CD4-positive, alpha-beta memory T cell (primary cell): ENCODE data around the gene PSMA4. TPM values are rescaled to one million over a fixed set of nuclear protein-coding genes. Genes with fewer than 3 reads are reported as not detected.
A peak's percentile ranks its signal among the peaks of the same experiment; 100 is the strongest.
"Not testable (repeated sequence)": the region's sequence is repeated elsewhere in the genome, so short reads cannot be mapped to it uniquely, and the experiment has no call there.

Experiments used
- CTCF ChIA-PET: fragments of 350-600 bp; sonication (Branson Sonifier 250); formaldehyde crosslinking; loops from one replicate; lab custom pipeline; 2021; ENCODE audit warnings: inconsistent platforms; ENCODE audit not compliant: partially characterized antibody; lab: Charles Lee
- POLR2A ChIA-PET: fragments of 350-600 bp; sonication (Branson Sonifier 250); formaldehyde crosslinking; loops from one replicate; lab custom pipeline; 2021; ENCODE audit not compliant: partially characterized antibody; lab: Charles Lee
- DNase-seq, 5 donors: peaks; one replicate each; pipeline versions ENCODE4 v3.0.0 to v3.0.0-alpha.2; 2020 to 2022; ENCODE audit warnings: mixed read lengths in 1 of 5
- H3K27ac ChIP-seq: one replicate; pipeline ENCODE4 v1.7.0; 2013; ENCODE audit warnings: low read depth, low read length
- H3K27me3 ChIP-seq: 2 replicates; pipeline ENCODE4 v1.7.0; 2013; ENCODE audit warnings: mild to moderate bottlenecking, low read length, moderate library complexity; ENCODE audit not compliant: insufficient read depth
- H3K36me3 ChIP-seq: 2 replicates; pipeline ENCODE4 v1.7.0; 2013; ENCODE audit warnings: mild to moderate bottlenecking, low read length, moderate library complexity; ENCODE audit not compliant: insufficient read depth
- H3K4me1 ChIP-seq: 2 replicates; pipeline ENCODE4 v1.7.0; 2013; ENCODE audit warnings: mild to moderate bottlenecking, low read length, moderate library complexity; ENCODE audit not compliant: insufficient read depth
- H3K4me3 ChIP-seq, 2 donors: one replicate each; pipeline ENCODE4 v1.7.0; 2013; ENCODE audit warnings: low read length in 2 of 2, mild to moderate bottlenecking in 1 of 2
- H3K9me3 ChIP-seq, 2 donors: one replicate each; pipeline ENCODE4 v1.7.0; 2013; ENCODE audit warnings: low read length in 2 of 2, control low read depth in 1 of 2; ENCODE audit not compliant: control insufficient read depth in 1 of 2
- H3K27ac Mint-ChIP-seq, 7 donors: one replicate each; pipeline ENCODE4 v1.8.0; 2020 to 2021; ENCODE audit warnings: mixed read lengths in 7 of 7, mild to moderate bottlenecking in 6 of 7, inconsistent platforms in 3 of 7, moderate library complexity in 3 of 7
- H3K27me3 Mint-ChIP-seq, 2 donors: one replicate each; pipeline ENCODE4 v1.8.0; 2020 to 2021; ENCODE audit warnings: mixed read lengths in 2 of 2
- H3K36me3 Mint-ChIP-seq, 2 donors: one replicate each; pipeline ENCODE4 v1.8.0; 2020 to 2021; ENCODE audit warnings: mixed read lengths in 2 of 2, inconsistent platforms in 1 of 2, mild to moderate bottlenecking in 1 of 2
- H3K4me1 Mint-ChIP-seq, 4 donors: one replicate each; pipeline ENCODE4 v1.8.0; 2020 to 2021; ENCODE audit warnings: mixed read lengths in 4 of 4, mild to moderate bottlenecking in 1 of 4
- H3K4me3 Mint-ChIP-seq, 8 donors: one replicate each; pipeline ENCODE4 v1.8.0; 2020 to 2021; ENCODE audit warnings: mixed read lengths in 8 of 8, mild to moderate bottlenecking in 7 of 8, moderate library complexity in 6 of 8, inconsistent platforms in 3 of 8
- H3K9me3 Mint-ChIP-seq, 8 donors: one replicate each; pipeline ENCODE4 v1.8.0; 2020 to 2021; ENCODE audit warnings: mixed read lengths in 8 of 8, mild to moderate bottlenecking in 5 of 8, inconsistent platforms in 3 of 8, moderate library complexity in 1 of 8
- intact Hi-C: fragments of 100-400 bp; cut with micrococcal nuclease; formaldehyde crosslinking; loops from one replicate; pipeline ENCODE4 v1.15.1; 2023
- polyA plus RNA-seq, 2 donors: library from polyadenylated mRNA; unstranded; fragments of 300-500 nt; fragmentation: Illumina TruSeq; gene quantifications; one replicate each; pipeline ENCODE4 v1.2.3, GENCODE V29; 2021
- total RNA-seq, 2 experiments: library from RNA; stranded (reverse); gene quantifications; one replicate each; pipeline ENCODE4 v1.2.3, GENCODE V29; 2021

The PSMA4 gene
- total and polyA plus RNA-seq, 4 experiments from 2014 or later: 89.8 to 279 (median 151) TPM

DNA sequence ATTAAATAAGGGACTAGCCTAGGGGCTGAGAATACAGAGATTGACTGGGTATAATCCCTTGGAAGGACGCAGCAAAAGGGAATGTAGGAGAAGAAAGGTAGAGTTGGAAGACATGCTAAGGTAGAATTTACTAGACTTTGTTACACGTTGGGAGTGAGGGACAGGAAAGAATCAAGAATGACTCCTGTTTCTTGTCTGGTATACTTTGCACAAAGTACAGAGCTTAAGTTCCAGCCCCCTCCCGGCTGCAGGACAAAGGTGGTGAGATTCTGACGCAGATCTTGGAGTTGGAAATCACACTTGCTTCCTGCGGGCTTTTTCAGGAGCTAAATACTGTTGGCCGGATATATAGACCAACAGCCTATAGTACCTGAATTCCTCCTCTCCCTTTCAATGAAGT lies 32.0 kb upstream of the PSMA4 start:
- intact Hi-C loops: no loop called here
- no peaks in the 10 kb centered on the region for H3K9me3 Mint-ChIP-seq
- Histone ChIP-seq H3K27ac (no peak overlapping the region), H3K4me3 (peak overlapping the region; percentile 45 to 54), H3K27me3 (no peaks in the 10 kb centered on the region), H3K9me3 (no peaks in the 10 kb centered on the region), H3K36me3 (no peaks in the 10 kb centered on the region), H3K4me1 (peaks cover 24% of the 10 kb centered on the region)
- ChIA-PET CTCF (no interaction called here), POLR2A (interaction anchor here (2.4 to 5.0 kb wide), 2 partner anchors 32 to 71 kb away, joined by 11 to 35 read pairs; partner anchors contain the start of genes IREB2 and PSMA4)
- H3K4me3 Mint-ChIP-seq: peak overlapping the region; percentile 89 to 98 (median 94)
- peaks cover 14 to 33% (median 23%) of the 10 kb centered on the region in 4 donors for H3K4me1 Mint-ChIP-seq
- peak overlapping the region in 4 of 7 donors; percentile 31 to 86 (median 68) for H3K27ac Mint-ChIP-seq
- H3K36me3 Mint-ChIP-seq: peaks cover 0 to 1% of the 10 kb centered on the region in 2 donors
- H3K27me3 Mint-ChIP-seq: peaks cover 0 to 5% of the 10 kb centered on the region in 2 donors
- no peak for DNase-seq

DNA sequence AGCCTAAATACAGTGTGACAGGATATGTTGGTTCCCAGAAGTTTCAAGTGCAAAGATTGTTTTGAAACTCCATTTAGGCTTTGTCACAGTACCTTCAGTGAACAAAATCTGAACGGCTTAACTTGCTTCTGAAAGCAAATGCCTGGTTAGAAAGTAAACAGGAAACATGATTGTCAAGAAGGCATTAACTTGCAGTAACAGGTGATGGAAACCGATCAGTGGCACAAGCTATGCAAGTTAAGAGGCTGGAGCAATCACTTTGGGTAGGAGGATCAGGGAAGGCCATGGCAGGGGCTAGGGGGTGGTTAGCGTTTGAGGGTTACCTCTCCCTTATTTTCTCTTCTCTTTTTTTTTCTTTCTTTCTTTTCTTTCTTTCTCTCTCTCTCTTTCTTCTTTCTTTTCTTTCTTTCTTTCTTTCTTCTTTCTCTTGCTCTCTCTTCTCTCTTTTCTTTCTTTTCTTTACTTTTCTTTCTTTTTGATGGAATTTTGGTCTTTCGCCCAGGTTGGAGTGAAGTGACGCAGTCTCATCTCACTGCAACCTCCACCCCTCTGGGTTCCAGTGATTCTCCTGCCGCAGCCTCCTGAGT lies 30.4 kb upstream of the PSMA4 start:
- ChIA-PET POLR2A (interaction anchor here (5.0 kb wide), 1 partner anchor 31 kb away, joined by 35 read pairs; the partner anchor contains the start of gene PSMA4), CTCF (interaction anchor here (1.0 to 1.4 kb wide), 2 partner anchors 30 to 60 kb away, joined by 3 read pairs; partner anchors contain the start of gene PSMA4)
- Mint-ChIP-seq H3K4me1 (peaks cover 14 to 33% (median 23%) of the 10 kb centered on the region in 4 donors), H3K4me3 (peak overlapping the region in 6 of 8 donors; percentile 11 to 61 (median 38)), H3K9me3 (no peaks in the 10 kb centered on the region), H3K27me3 (peaks cover 0 to 5% of the 10 kb centered on the region in 2 donors), H3K27ac (peak overlapping the region in 6 of 7 donors; percentile 12 to 87 (median 60)), H3K36me3 (peaks cover 0 to 1% of the 10 kb centered on the region in 2 donors)
- H3K4me1 ChIP-seq: peaks cover 24% of the 10 kb centered on the region
- H3K27me3 ChIP-seq: no peaks in the 10 kb centered on the region
- H3K9me3 ChIP-seq: no peaks in the 10 kb centered on the region
- no peak overlapping the region for H3K4me3 ChIP-seq
- H3K27ac ChIP-seq: no peak overlapping the region
- intact Hi-C loops: no loop called here
- peak in 2 of 5 donors; percentile 5 to 11 for DNase-seq
- no peaks in the 10 kb centered on the region for H3K36me3 ChIP-seq

DNA sequence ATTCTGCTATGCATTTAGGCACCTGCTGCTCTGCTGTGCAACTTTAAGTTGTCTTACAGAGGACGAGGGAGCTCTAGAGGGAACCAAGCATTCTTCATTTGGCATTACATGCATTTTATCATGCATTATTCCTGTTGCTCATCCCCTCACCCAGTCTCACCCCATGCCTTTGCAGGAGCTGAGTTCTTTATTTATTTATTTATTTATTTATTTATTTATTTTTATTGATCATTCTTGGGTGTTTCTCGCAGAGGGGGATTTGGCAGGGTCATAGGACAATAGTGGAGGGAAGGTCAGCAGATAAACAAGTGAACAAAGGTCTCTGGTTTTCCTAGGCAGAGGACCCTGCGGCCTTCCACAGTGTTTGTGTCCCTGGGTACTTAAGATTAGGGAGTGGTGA lies 20.2 kb upstream of the PSMA4 start:
- H3K9me3 Mint-ChIP-seq, H3K4me1 ChIP-seq, CTCF ChIA-PET, H3K4me3 Mint-ChIP-seq, H3K27me3 Mint-ChIP-seq, DNase-seq, H3K36me3 ChIP-seq, H3K27ac Mint-ChIP-seq, POLR2A ChIA-PET, H3K9me3 ChIP-seq, H3K4me1 Mint-ChIP-seq, H3K27me3 ChIP-seq, H3K4me3 ChIP-seq, intact Hi-C loops, H3K27ac ChIP-seq, H3K36me3 Mint-ChIP-seq: not testable (repeated sequence)

DNA sequence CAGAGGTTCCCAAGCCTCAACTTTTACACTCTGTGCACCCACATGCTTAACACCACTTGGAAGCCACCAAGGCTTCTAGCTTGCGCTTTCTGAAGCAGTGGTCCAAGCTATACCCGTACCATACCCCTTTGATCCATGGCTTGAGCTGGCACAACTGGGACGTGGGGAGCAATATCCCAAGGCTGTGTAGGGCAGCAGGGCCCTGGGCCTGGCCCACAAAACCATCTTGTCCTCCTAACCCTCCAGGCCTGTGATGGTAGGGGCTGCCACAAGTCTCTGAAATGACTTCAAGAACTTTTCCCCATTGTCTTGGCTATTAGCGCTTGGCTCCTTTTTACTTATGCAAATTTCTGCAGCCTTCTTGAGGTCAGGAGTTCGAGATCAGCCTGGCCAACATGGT lies 16.0 kb upstream of the PSMA4 start:
- Histone ChIP-seq H3K27me3 (no peaks in the 10 kb centered on the region), H3K4me3 (no peak overlapping the region), H3K36me3 (no peaks in the 10 kb centered on the region), H3K27ac (no peak overlapping the region), H3K4me1 (no peaks in the 10 kb centered on the region), H3K9me3 (no peaks in the 10 kb centered on the region)
- H3K4me1 Mint-ChIP-seq: no peaks in the 10 kb centered on the region
- ChIA-PET POLR2A (no interaction called here), CTCF (no interaction called here)
- intact Hi-C loops: no loop called here
- no peak for DNase-seq
- no peak overlapping the region for H3K4me3 Mint-ChIP-seq
- no peaks in the 10 kb centered on the region for H3K27me3 Mint-ChIP-seq
- no peaks in the 10 kb centered on the region for H3K9me3 Mint-ChIP-seq
- H3K36me3 Mint-ChIP-seq: no peaks in the 10 kb centered on the region
- no peak overlapping the region for H3K27ac Mint-ChIP-seq

DNA sequence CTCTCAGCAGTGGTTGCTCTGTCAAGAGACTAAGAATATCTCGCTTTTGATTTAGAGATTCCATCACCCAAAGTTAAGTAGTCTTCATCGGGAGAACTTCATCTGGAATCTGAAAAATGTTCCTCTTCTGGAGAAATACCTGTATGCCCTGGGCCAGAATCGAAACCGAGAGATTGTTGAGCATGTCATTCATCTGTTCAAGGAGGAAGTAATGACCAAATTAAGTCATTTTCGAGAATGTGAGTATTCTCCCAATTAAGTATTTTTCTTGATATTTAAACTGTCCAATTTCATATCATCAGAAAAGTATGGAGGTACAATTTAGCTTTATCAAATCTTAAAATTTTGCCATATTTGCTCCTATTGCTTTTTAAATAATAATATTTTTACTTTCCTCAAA lies 12.9 kb upstream of the PSMA4 start:
- Mint-ChIP-seq H3K36me3 (no peaks in the 10 kb centered on the region), H3K9me3 (no peaks in the 10 kb centered on the region), H3K4me3 (no peak overlapping the region), H3K27ac (no peak overlapping the region), H3K4me1 (no peaks in the 10 kb centered on the region), H3K27me3 (no peaks in the 10 kb centered on the region)
- DNase-seq: no peak
- H3K4me1 ChIP-seq: no peaks in the 10 kb centered on the region
- POLR2A ChIA-PET: no interaction called here
- intact Hi-C loops: no loop called here
- H3K36me3 ChIP-seq: no peaks in the 10 kb centered on the region
- no peaks in the 10 kb centered on the region for H3K27me3 ChIP-seq
- H3K9me3 ChIP-seq: no peaks in the 10 kb centered on the region
- CTCF ChIA-PET: no interaction called here
- H3K27ac ChIP-seq: no peak overlapping the region
- H3K4me3 ChIP-seq: no peak overlapping the region

DNA sequence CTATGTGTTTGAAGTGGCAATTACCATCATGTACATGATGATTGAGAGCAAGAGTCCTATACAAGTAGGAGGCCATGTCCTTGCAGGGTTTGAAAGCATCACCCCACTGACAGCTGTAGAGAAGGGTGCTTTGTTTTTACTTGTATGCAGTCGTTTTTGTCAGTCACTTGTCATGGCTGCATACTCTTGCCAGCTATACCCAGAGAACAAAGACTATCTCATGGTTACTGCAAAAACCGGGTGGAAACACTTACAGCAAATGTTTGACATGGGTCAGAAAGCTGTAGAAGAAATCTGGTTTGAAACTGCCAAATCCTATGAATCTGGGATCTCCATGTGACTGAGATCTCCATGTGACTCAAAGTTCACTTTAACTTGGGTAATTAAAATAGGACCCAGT lies 6.9 kb upstream of the PSMA4 start:
- CTCF ChIA-PET: no interaction called here
- Mint-ChIP-seq H3K4me3 (no peak overlapping the region), H3K4me1 (no peaks in the 10 kb centered on the region), H3K36me3 (no peaks in the 10 kb centered on the region), H3K27me3 (no peaks in the 10 kb centered on the region), H3K27ac (no peak overlapping the region), H3K9me3 (no peaks in the 10 kb centered on the region)
- intact Hi-C loops: no loop called here
- Histone ChIP-seq H3K9me3 (no peaks in the 10 kb centered on the region), H3K27ac (no peak overlapping the region), H3K4me3 (no peak overlapping the region), H3K4me1 (no peaks in the 10 kb centered on the region), H3K27me3 (no peaks in the 10 kb centered on the region), H3K36me3 (no peaks in the 10 kb centered on the region)
- DNase-seq: no peak
- POLR2A ChIA-PET: interaction anchor here (0.6 kb wide), 1 partner anchor 13 kb away, joined by 3 read pairs; no protein-coding TSS in a partner anchor

DNA sequence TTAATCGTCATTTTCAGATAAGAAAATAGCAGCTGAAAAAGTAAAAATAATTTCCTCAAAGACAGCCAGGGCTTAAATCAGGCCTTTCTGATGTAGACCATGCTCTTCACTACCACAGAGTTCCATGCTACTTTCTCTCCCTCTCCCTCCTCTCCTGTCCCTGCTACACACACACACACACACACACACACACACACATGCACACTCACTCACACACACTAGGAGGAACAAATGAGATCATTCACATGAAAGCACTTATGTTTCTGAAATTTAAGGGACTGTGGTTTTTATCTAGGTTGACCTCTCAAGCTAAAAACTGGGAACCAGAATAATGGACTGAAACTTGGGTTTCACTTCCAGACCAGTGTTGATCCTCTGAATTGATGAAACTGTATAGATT lies 4.1 kb upstream of the PSMA4 start:
- Histone ChIP-seq H3K27ac (no peak overlapping the region), H3K36me3 (no peaks in the 10 kb centered on the region), H3K4me3 (no peak overlapping the region), H3K9me3 (no peaks in the 10 kb centered on the region), H3K27me3 (no peaks in the 10 kb centered on the region), H3K4me1 (peaks cover 6% of the 10 kb centered on the region)
- Mint-ChIP-seq H3K27me3 (no peaks in the 10 kb centered on the region), H3K4me1 (peaks cover 0 to 13% (median 7%) of the 10 kb centered on the region in 4 donors), H3K27ac (peak overlapping the region in 1 of 7 donors; percentile 73), H3K36me3 (peaks cover 0 to 10% of the 10 kb centered on the region in 2 donors), H3K9me3 (peaks cover 0 to 7% (median 0%) of the 10 kb centered on the region in 8 donors), H3K4me3 (no peak overlapping the region)
- DNase-seq: no peak
- POLR2A ChIA-PET: interaction anchor here (1.0 kb wide), 1 partner anchor 10 kb away, joined by 3 read pairs; no protein-coding TSS in a partner anchor
- CTCF ChIA-PET: no interaction called here
- intact Hi-C loops: no loop called here
